ENCODE results near the gene TSPAN16.

Gene TSPAN16

DNA sequence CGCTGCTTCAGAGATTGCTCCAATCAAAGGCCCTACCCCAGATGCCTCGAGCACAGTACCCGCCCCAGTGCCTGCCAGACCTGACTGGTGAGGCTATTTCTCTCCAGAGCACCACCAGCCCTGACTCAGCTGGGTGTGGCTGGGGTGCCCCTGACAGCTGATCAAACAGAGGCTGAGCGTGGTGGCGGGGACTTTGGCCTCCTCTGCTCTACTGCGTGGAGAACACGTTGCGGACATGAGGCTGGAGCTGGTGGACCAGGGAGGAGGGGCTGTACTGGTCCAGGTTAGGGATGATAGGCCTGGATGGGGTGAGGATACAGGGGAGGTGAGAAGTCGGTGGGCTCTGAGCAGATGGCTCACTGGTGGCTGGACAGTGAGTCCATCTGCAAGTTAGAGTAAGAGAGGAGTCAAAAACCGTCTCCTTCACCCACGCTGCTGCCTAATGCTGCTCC lies 30.1 kb upstream of the TSPAN16 start:
- H3K4me3 ChIP-seq (replicated peaks; ENCODE audit: low read depth, low read length), result no peak overlapping the region
- DNase-seq (ENCODE audit: low read depth), result no peak
- no peak for TF ChIP-seq CTCF (IDR thresholded peaks at IDR 0.05; ENCODE audit: low read length, missing control alignments)

DNA sequence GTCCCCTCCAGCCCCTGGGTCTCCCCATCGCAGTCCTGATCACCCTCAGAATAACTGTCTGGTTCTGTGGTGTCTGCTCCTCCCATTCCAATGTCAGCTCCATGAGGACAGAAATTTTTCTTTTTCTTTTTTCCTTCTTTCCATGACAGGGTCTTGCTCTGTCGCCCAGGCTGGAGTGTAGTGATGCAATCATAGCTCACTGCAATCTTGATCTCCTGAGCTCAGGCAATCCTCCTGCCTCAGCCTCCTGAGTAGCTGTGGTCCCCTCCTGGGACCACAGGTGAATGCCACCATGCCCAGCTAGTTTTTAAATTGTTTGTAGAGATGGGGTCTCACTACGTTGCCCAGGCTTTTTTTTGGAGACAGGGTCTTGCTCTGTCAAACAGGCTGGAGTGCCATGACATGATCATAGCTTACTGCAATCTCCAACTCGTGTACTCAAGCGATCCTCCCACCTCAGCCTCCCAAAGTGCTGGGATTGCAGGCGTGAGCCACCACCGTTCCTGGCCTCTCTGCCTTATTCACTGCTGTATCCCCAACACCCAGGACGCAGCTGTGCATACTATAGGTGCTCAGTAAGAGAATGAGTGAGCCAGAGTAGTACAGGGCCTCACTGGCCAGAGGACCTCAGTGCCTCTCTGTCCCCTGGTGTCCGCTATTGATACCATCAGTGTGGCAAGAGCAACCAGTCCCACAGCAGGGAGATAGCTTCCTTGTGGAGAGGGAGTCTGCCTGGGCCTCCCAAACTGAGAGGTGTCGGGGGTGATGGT lies 28.5 kb upstream of the TSPAN16 start:
- no peak for DNase-seq (ENCODE audit: low read depth)
- no peak for TF ChIP-seq CTCF (IDR thresholded peaks at IDR 0.05; ENCODE audit: low read length, missing control alignments)
- no peak overlapping the region for H3K4me3 ChIP-seq (replicated peaks; ENCODE audit: low read depth, low read length)

- peak; percentile 96 for DNase-seq (ENCODE audit: low read depth)
These were observed 27.1 kb upstream of the TSPAN16 start for GRCh38 chr19:11268783-11269267.

DNA sequence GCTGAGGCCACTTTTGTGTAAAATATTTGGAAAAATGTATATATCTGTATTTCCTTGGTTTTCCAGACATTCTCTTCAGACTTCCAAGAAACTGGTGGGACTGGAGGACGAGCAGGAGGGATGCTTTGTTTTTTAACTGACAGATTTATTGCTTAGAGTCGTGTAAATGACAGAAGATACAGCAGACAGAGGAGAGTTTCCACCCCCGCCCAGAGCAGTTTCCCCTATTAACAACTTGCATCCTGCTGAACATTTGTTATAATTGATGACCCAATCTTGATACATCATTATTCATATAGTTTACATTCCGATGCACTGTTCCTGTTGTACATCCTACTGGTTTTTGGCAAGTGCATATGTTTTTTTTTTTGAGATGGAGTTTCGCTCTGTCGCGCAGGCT lies 26.6 kb upstream of the TSPAN16 start:
- H3K4me3 ChIP-seq (replicated peaks; ENCODE audit: low read depth, low read length), result no peak overlapping the region
- DNase-seq (ENCODE audit: low read depth), result peak; percentile 39
- no peak for TF ChIP-seq CTCF (IDR thresholded peaks at IDR 0.05; ENCODE audit: low read length, missing control alignments)

More at GRCh38 chr19:11268783-11269267, 27.1 kb upstream of the TSPAN16 start:
- H3K4me3 ChIP-seq (replicated peaks; ENCODE audit: low read depth, low read length), result no peak overlapping the region
- TF ChIP-seq CTCF (IDR thresholded peaks at IDR 0.05; ENCODE audit: low read length, missing control alignments), result no peak

DNA sequence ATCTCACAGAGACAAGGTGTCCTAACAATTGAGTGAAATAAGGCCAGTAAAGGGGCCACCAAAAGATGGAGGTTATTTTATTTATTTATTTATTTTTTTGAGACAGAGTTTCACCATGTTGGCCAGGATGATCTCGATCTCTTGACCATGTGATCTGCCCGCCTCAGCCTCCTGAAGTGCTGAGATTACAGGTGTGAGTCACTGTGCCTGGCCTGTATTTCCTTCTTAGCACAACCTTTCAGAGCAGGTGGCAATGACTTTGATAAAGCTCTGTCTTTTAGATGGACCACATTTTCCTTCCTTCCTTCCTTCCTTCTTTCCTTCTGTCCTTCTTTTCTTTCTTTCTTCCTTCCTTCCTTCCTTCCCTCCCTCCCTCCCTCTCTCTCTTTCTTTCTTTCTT lies 22.7 kb upstream of the TSPAN16 start:
- TF ChIP-seq CTCF (IDR thresholded peaks at IDR 0.05; ENCODE audit: low read length, missing control alignments), result no peak
- no peak for DNase-seq (ENCODE audit: low read depth)
- H3K4me3 ChIP-seq (replicated peaks; ENCODE audit: low read depth, low read length), result no peak overlapping the region

DNA sequence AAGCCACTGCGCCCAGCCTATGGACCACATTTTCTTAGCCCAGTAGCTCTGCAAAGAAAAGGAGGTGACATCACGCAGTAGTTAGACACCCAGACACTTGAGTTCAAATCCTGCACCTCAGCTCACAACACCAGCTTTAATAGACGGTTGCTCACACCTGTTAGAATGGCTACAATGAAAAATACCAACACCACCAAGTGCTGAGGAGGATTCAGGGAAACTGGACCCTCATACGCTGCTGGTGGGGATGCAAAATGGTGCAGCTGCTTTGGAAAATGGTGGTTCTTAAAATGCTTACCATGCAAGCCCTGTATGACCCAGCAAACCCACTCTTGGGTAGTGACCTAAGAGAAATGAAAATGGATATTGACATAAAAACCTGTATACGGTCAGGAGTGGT lies 22.0 kb upstream of the TSPAN16 start:
- no peak for TF ChIP-seq CTCF (IDR thresholded peaks at IDR 0.05; ENCODE audit: low read length, missing control alignments)
- no peak overlapping the region for H3K4me3 ChIP-seq (replicated peaks; ENCODE audit: low read depth, low read length)
- no peak for DNase-seq (ENCODE audit: low read depth)
